Amniotic epithelial cell (primary cell): ENCODE measurements around the gene TBL3.
"Not testable (repeated sequence)": the region's sequence is repeated elsewhere in the genome, so short reads cannot be mapped to it uniquely, and the experiment has no call there.

Experiments used
- DNase-seq: peaks from one replicate; pipeline ENCODE4 v3.0.0-alpha.2; 2010; ENCODE audit warnings: low read depth

TBL3 gene

GRCh38 chr16:1971796-1972489 lies at the start of gene TBL3:
Gene TBL3 (plus strand): TSS chr16:1972053. CDS start chr16:1972165, 112 bp downstream.
- peak; percentile 89 for DNase-seq

GRCh38 chr16:1922357-1922756 lies 49.5 kb upstream of the TBL3 start:
- DNase-seq: no peak

- DNase-seq: peak; percentile 49
Observed at GRCh38 chr16:1923299-1924034, 48.4 kb upstream of the TBL3 start.

GRCh38 chr16:1924095-1924494 lies 47.8 kb upstream of the TBL3 start:
- no peak for DNase-seq

GRCh38 chr16:1926271-1926670 lies 45.6 kb upstream of the TBL3 start:
- DNase-seq: no peak

GRCh38 chr16:1929105-1929504 lies 42.7 kb upstream of the TBL3 start:
- DNase-seq: peak; percentile 44

- peak; percentile 62 for DNase-seq
Observed at GRCh38 chr16:1929578-1930337, 42.1 kb upstream of the TBL3 start.

GRCh38 chr16:1930338-1930720 lies 41.5 kb upstream of the TBL3 start:
- no peak for DNase-seq

GRCh38 chr16:1932050-1933028 lies 39.5 kb upstream of the TBL3 start:
- DNase-seq: no peak

GRCh38 chr16:1933097-1933661 lies 38.7 kb upstream of the TBL3 start:
- DNase-seq: no peak

GRCh38 chr16:1936945-1937479 lies 34.8 kb upstream of the TBL3 start:
- no peak for DNase-seq

GRCh38 chr16:1938316-1938715 lies 33.5 kb upstream of the TBL3 start:
- DNase-seq: no peak

GRCh38 chr16:1938910-1939309 lies 32.9 kb upstream of the TBL3 start:
- DNase-seq: no peak

- DNase-seq: not testable (repeated sequence)
Observed at GRCh38 chr16:1939833-1940232, 32.0 kb upstream of the TBL3 start.

- no peak for DNase-seq
Observed at GRCh38 chr16:1940273-1941161, 31.3 kb upstream of the TBL3 start.

GRCh38 chr16:1941162-1942046 lies 30.4 kb upstream of the TBL3 start:
- no peak for DNase-seq

- no peak for DNase-seq
Observed at GRCh38 chr16:1942047-1942809, 29.6 kb upstream of the TBL3 start.
